ENCODE measurements around the gene EXD3. TPM values are rescaled to one million over a fixed set of nuclear protein-coding genes. Genes with fewer than 3 reads are reported as not detected.

The EXD3 gene
- total and polyA plus RNA-seq, 2 donors (not counting 1 experiment from before 2014, with no cell fraction given), result 2.6 to 13.0 TPM

DNA sequence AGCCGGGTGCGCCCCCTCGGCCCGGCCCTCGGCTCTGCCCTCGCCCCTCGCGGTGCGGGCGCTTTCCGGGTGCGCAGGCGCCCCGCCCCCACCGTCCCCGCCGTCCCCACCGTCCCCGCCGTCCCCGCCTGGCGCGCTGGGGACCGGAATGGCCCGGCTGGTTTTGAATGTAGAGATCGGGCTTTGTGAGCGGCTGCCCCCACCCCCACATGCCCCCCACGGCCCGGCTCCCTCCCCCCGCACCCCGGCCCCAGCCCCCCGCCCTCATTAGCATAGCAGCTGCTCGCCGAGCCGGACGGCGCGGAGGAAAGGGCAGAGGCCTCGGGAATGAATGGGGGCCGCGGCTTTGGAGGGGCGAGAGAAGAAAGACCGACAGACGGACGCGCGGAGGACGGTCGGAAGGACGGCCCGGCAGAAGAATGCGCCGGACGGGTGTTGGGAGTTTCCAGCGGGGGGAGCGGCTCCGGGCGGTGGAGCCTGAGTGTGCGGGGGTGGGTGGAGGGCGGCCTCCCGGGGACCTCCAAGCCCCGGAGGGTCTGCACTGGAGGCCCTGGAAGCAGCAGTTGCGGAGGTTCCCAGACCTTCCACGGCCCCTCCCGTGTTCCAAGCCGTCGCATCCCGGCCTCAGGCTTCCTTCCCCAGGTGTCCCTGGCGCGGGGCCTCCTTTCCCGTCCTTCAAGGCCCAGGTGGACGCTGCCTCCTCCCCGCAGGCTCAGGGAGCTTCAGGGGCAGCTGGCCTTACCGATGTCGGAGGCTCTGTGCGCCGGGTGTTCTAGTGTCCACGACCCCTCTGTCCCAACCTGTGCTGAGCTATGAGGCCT lies 126.9 kb downstream of the EXD3 start:
- peaks cover 10% of the 10 kb centered on the region for H3K4me1 ChIP-seq (ENCODE audit: control insufficient read depth, extremely low read depth, insufficient read depth, low read length)
- H3K36me3 ChIP-seq (ENCODE audit: control insufficient read depth, insufficient read depth, low read length), result no peaks in the 10 kb centered on the region
- DNase-seq (ENCODE audit: low read depth in 2 of 2), result no peak
- no peak overlapping the region for H3K9ac ChIP-seq (ENCODE audit: insufficient read depth, low read length)
- no peaks in the 10 kb centered on the region for H4K20me1 ChIP-seq (ENCODE audit: control insufficient read depth, extremely low read depth, insufficient read depth, low read length)
- no peak overlapping the region for H2AFZ ChIP-seq (ENCODE audit: low read length)
- TF ChIP-seq EZH2 (IDR thresholded peaks at IDR 0.05; ENCODE audit: low read length, missing control alignments), result peak; percentile 85
- TF ChIP-seq, protein P1, sequence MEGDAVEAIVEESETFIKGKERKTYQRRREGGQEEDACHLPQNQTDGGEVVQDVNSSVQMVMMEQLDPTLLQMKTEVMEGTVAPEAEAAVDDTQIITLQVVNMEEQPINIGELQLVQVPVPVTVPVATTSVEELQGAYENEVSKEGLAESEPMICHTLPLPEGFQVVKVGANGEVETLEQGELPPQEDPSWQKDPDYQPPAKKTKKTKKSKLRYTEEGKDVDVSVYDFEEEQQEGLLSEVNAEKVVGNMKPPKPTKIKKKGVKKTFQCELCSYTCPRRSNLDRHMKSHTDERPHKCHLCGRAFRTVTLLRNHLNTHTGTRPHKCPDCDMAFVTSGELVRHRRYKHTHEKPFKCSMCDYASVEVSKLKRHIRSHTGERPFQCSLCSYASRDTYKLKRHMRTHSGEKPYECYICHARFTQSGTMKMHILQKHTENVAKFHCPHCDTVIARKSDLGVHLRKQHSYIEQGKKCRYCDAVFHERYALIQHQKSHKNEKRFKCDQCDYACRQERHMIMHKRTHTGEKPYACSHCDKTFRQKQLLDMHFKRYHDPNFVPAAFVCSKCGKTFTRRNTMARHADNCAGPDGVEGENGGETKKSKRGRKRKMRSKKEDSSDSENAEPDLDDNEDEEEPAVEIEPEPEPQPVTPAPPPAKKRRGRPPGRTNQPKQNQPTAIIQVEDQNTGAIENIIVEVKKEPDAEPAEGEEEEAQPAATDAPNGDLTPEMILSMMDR (conservative IDR thresholded peaks at IDR 0.05 in 1 of 2, IDR thresholded peaks at IDR 0.05 in 1 of 2; ENCODE audit: low read depth in 1 of 2, low read length in 2 of 2), result no peak
- H3K4me2 ChIP-seq (ENCODE audit: extremely low read depth, insufficient read depth, low read length), result no peak overlapping the region
- H3K9me3 ChIP-seq (ENCODE audit: control insufficient read depth, insufficient read depth, low read depth, low read length), result no peaks in the 10 kb centered on the region
- peaks cover 28% of the 10 kb centered on the region for H3K27me3 ChIP-seq (ENCODE audit: control insufficient read depth, insufficient read depth, low read length)
- H3K27ac ChIP-seq (ENCODE audit: insufficient read depth, low read length), result no peak overlapping the region
- no peak overlapping the region for H3K4me3 ChIP-seq (replicated peaks in 1 of 4; ENCODE audit: control extremely low read depth in 1 of 4, insufficient read depth in 1 of 4, low read depth in 3 of 4, low read length in 4 of 4)
- H3K79me2 ChIP-seq (ENCODE audit: control insufficient read depth, insufficient read depth, low read length), result no peaks in the 10 kb centered on the region

DNA sequence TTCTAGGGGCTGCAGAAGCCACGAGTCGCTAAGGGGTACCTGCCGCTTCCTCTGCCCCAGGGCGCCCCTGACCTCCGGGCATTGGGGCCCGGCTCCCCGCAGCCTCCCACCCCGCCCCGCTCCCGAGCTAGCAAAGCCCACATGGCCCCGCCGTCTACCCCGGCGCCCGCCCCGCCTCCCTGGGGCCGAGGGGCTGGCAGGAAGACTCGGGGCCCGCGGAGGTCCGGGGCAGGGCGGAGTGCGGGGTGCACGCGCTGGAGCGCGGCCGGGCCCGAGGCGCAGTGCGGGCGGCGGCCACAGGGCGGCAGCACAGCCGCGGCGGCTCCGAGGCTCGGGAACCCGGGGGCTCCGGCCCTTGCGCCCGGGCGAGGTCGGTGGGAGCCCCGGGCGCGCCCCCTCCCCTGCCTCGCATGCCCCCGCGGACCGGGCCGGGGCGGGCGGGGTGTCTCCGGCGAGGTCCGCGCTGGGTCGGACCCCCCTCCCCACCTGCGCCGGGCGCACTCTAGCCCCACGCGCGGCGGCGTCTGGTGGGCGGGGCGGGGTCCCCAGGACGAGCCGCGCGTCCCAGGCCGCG lies 127.6 kb downstream of the EXD3 start:
- H3K9ac ChIP-seq (ENCODE audit: insufficient read depth, low read length), result no peak overlapping the region
- TF ChIP-seq, protein P1 (conservative IDR thresholded peaks at IDR 0.05 in 1 of 2, IDR thresholded peaks at IDR 0.05 in 1 of 2; ENCODE audit: low read depth in 1 of 2, low read length in 2 of 2), result peak; percentile 4 to 22
- TF ChIP-seq EZH2 (IDR thresholded peaks at IDR 0.05; ENCODE audit: low read length, missing control alignments), result no peak
- peaks cover 28% of the 10 kb centered on the region for H3K27me3 ChIP-seq (ENCODE audit: control insufficient read depth, insufficient read depth, low read length)
- no peaks in the 10 kb centered on the region for H3K79me2 ChIP-seq (ENCODE audit: control insufficient read depth, insufficient read depth, low read length)
- H3K4me1 ChIP-seq (ENCODE audit: control insufficient read depth, extremely low read depth, insufficient read depth, low read length), result peaks cover 10% of the 10 kb centered on the region
- H4K20me1 ChIP-seq (ENCODE audit: control insufficient read depth, extremely low read depth, insufficient read depth, low read length), result no peaks in the 10 kb centered on the region
- no peaks in the 10 kb centered on the region for H3K9me3 ChIP-seq (ENCODE audit: control insufficient read depth, insufficient read depth, low read depth, low read length)
- no peak overlapping the region for H2AFZ ChIP-seq (ENCODE audit: low read length)
- H3K27ac ChIP-seq (ENCODE audit: insufficient read depth, low read length), result no peak overlapping the region
- peak overlapping the region; percentile 35 for H3K4me2 ChIP-seq (ENCODE audit: extremely low read depth, insufficient read depth, low read length)
- no peaks in the 10 kb centered on the region for H3K36me3 ChIP-seq (ENCODE audit: control insufficient read depth, insufficient read depth, low read length)
- DNase-seq (ENCODE audit: low read depth in 2 of 2), result no peak
- no peak overlapping the region for H3K4me3 ChIP-seq (replicated peaks in 1 of 4; ENCODE audit: control extremely low read depth in 1 of 4, insufficient read depth in 1 of 4, low read depth in 3 of 4, low read length in 4 of 4)

DNA sequence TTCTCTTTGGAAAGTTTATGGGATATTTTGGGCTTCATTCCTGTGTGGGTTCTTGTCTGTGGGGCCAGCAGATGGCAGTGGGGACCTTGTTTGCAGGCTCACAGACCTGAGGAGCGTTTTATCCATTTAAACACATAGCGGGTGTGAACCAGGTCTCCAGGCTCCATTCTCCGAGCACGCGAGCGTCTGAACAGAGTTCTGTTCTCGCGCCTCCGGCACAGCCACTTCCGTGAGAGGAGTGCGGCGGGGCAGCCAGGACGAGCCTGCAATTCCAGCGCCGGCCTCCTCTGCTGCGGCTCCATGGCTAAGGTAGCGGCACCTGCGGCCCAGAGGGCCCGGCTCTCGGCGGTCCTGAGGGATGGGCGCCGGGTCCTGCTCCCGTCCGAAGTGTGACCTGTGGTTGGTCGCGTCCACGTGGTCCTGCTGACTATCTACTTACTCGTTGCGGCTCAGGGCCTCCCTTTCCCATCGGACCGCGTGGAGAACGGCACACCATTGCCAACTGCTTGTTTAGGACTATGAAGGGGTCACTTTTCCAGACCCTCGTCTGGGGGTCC lies 128.2 kb downstream of the EXD3 start:
- no peaks in the 10 kb centered on the region for H3K36me3 ChIP-seq (ENCODE audit: control insufficient read depth, insufficient read depth, low read length)
- no peak overlapping the region for H3K9ac ChIP-seq (ENCODE audit: insufficient read depth, low read length)
- peak overlapping the region; percentile 35 for H3K4me2 ChIP-seq (ENCODE audit: extremely low read depth, insufficient read depth, low read length)
- DNase-seq (ENCODE audit: low read depth in 2 of 2), result peak in 1 of 2 donors; percentile 38
- no peaks in the 10 kb centered on the region for H3K9me3 ChIP-seq (ENCODE audit: control insufficient read depth, insufficient read depth, low read depth, low read length)
- H3K4me1 ChIP-seq (ENCODE audit: control insufficient read depth, extremely low read depth, insufficient read depth, low read length), result peaks cover 10% of the 10 kb centered on the region
- TF ChIP-seq, protein P1 (conservative IDR thresholded peaks at IDR 0.05 in 1 of 2, IDR thresholded peaks at IDR 0.05 in 1 of 2; ENCODE audit: low read depth in 1 of 2, low read length in 2 of 2), result peak; percentile 7
- peak; percentile 6 for TF ChIP-seq EZH2 (IDR thresholded peaks at IDR 0.05; ENCODE audit: low read length, missing control alignments)
- H3K79me2 ChIP-seq (ENCODE audit: control insufficient read depth, insufficient read depth, low read length), result no peaks in the 10 kb centered on the region
- no peaks in the 10 kb centered on the region for H4K20me1 ChIP-seq (ENCODE audit: control insufficient read depth, extremely low read depth, insufficient read depth, low read length)
- H3K4me3 ChIP-seq (replicated peaks in 1 of 4; ENCODE audit: control extremely low read depth in 1 of 4, insufficient read depth in 1 of 4, low read depth in 3 of 4, low read length in 4 of 4), result no peak overlapping the region
- no peak overlapping the region for H3K27ac ChIP-seq (ENCODE audit: insufficient read depth, low read length)
- peaks cover 24% of the 10 kb centered on the region for H3K27me3 ChIP-seq (ENCODE audit: control insufficient read depth, insufficient read depth, low read length)
- no peak overlapping the region for H2AFZ ChIP-seq (ENCODE audit: low read length)
